GM21529 (cell line): ENCODE results near the gene REM2.

Experiments used
- ATAC-seq: cut with Tn5 transposase; IDR thresholded peaks from one replicate; pipeline ENCODE4 v1.9.1; 2021; ENCODE audit not compliant: unreplicated experiment

REM2 gene

DNA sequence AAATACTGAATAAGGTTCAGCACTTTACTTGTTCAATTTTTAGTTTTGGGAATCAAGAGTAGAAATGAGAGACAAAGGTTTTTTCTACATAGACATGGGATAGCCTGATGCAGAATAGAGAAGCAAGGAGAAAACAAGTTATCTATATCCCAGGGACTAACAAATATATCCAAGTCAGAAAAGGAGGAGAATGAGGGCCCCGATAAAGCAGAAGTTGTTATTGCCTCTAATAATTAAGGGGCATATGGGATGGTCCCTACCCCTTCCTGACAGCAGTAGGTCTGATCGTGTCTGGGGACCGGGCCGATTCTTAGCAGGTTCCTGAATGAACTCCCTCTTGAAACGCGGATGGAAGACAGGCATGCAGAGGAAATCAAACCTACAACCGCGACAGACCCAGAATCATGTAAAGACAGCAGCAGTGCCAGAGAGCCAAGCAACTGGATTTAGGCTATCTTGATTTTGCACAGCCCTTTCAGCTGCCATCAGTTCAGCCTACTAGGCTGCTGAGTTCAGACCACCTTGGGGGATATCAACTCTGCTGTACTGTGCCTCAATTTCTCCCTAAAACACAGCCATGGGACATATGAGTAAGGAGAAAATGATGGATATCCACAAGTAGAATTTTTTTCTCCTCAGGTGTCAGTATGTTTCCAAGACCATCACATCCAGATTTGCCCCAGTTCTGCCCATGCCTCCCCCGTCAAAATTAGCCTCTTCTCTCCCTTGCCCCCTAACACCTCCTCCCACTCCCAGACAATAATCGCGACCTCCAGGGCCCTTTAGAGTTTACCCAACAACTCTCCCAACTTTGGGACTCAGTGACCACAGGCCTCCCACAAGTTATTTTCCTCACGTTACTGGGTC, 45.4 kb downstream of the REM2 start:
- ATAC-seq, result no peak

GRCh38 chr14:22929104-22929960, 46.3 kb downstream of the REM2 start, which contains the start of gene PRMT5:
PRMT5 (minus strand) TSS chr14:22929376; CDS start chr14:22929361, 15 bp downstream.
- peak; percentile 97 for ATAC-seq

DNA sequence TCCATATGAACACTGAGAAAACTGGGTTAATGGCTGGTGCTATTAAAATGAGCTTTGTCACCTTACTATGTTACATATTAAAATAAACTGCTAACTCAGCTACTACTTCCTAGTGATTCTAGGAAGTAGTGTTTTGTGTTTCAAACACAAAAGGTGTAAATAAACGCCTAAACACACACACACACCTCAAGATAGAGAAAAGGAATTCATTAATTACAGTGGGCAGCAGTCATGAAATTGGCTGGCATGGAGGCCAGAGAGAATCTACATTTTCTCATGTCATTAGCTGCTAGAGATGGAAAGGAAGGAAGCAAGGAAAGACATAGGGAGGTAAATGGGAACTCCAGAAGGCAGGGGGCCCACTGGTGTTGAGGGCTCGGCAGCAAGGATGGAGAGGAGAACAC, 46.9 kb downstream of the REM2 start:
- ATAC-seq, result no peak

GRCh38 chr14:22932146-22932545, 49.1 kb downstream of the REM2 start:
- no peak for ATAC-seq

DNA sequence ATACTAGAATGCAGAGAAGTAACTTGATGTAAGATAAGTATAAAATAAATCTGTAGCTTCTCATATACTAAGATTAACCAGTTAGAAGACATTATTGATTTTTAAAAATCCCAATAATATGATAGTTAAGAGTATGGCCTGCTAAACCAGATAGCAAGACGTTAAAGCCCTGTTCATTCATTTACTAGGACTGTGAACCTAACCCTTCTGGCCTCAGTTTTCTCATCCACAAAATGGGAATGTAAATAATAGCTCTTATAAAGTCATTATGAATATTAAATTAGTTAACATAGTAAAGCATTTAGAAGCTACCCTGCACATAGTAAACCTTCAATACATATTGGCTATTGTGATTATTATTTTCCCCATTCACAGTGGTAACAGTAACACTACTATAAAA, 52.1 kb downstream of the REM2 start:
- ATAC-seq, result no peak
